ENCODE data around the gene CAMLG.

CAMLG gene

DNA sequence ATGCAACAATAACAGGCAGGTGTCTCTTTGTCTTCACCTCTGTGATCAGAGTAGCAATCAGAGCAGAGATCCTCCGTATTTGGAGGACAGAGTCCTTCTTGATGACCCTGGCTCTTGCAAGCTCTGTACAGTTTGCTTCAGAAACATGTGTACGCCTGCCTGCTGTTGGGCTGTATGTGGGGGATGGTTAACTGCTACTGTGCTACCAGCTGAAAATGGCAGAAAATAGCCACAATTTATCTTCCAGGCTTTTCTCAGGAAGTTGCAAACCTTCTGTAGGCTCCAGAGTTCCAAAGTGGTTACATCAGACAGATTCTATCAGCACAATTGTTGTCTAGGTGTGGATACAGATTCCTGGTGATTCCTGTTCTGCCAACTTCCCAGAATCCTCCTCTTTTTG is 55.7 kb downstream of the CAMLG start:
- FAIRE-seq (no peak), DNase-seq (ENCODE audit: insufficient read length, low spot score) (no peak)
- TF ChIP-seq POLR2A (IDR thresholded peaks at IDR 0.05; ENCODE audit: low read depth, low read length): no peak

- DNase-seq (ENCODE audit: insufficient read length, low spot score): no peak
- no peak for TF ChIP-seq POLR2A (IDR thresholded peaks at IDR 0.05; ENCODE audit: low read depth, low read length)
- FAIRE-seq: no peak
Measured at GRCh38 chr5:134794819-134795218, 56.5 kb downstream of the CAMLG start.

DNA sequence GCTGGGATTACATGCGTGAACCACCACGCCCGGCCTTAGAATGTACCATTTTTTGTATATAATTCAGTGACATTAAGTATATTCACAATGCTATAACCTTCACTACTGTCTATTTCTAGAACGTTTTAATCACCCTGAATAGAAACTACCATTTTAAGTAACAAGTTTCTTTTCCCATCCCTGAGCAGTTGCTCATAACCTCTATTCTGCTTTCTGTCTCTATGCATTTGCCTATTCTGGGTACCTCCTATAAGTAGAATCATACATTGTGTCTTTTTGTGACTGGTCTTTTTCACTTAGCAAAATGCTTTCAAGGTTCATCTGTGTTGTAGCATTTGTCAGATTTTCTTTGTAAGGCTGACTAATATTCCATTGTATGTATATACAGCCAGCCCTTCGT is 60.1 kb downstream of the CAMLG start:
- DNase-seq (ENCODE audit: insufficient read length, low spot score): no peak
- FAIRE-seq: no peak
- TF ChIP-seq POLR2A (IDR thresholded peaks at IDR 0.05; ENCODE audit: low read depth, low read length): no peak

All from H54 (cell line).